Prostate gland (tissue), 2 donors: ENCODE results near the gene ULK1. TPM values are rescaled to one million over a fixed set of nuclear protein-coding genes. Genes with fewer than 3 reads are reported as not detected.

Source experiments
- DNase-seq: peaks from one replicate; pipeline ENCODE4 v3.0.0-alpha.2; 2019; ENCODE audit warnings: low spot score
- H3K27ac ChIP-seq, 2 donors: fragments of 200-600 bp; sonication (generic); 2 replicates each; pipeline ENCODE4 v1.5.1; 2017 to 2019
- H3K27me3 ChIP-seq: fragments of 200-600 bp; sonication (generic); replicated peaks from 2 replicates; pipeline ENCODE4 v1.5.1; 2019; ENCODE audit not compliant: insufficient read depth
- H3K36me3 ChIP-seq, 2 donors: fragments of 200-600 bp; sonication (generic); 1 replicate in 1 of 2; 2 replicates in 1 of 2; pipeline versions ENCODE4 v1.5.1 to v1.8.1; 2017 to 2019
- H3K4me1 ChIP-seq: fragments of 200-600 bp; sonication (generic); replicated peaks from 2 replicates; pipeline ENCODE4 v1.5.1; 2019
- H3K4me3 ChIP-seq, 2 donors: fragments of 200-600 bp; sonication (generic); 2 replicates each; pipeline ENCODE4 v1.5.1; 2017 to 2019
- H3K9me3 ChIP-seq: fragments of 200-600 bp; sonication (generic); 2 replicates; pipeline ENCODE4 v1.5.1; 2017
- POLR2A ChIP-seq: fragments of 450-650 bp; IDR thresholded peaks from one replicate; pipeline ENCODE4 v1.6.1; 2016; ENCODE audit warnings: antibody characterized with exemption, mild to moderate bottlenecking
- POLR2AphosphoS5 ChIP-seq: sonication (generic); formaldehyde crosslinking; IDR thresholded peaks from one replicate; pipeline ENCODE4 v1.6.1; 2017; ENCODE audit warnings: antibody characterized with exemption
- WGBS: methylation state at CpG from one replicate; pipeline ENCODE4 v1.1.5; 2018; 5-methylcytosine and 5-hydroxymethylcytosine counted together
- intact Hi-C: fragments of 100-400 bp; cut with DNase I; formaldehyde crosslinking; loops from one replicate; pipeline ENCODE4 v1.14.2; 2022
- total RNA-seq, 2 donors: library from RNA; depleted of rRNA; stranded (reverse); fragments of >200 nt; gene quantifications; one replicate each; pipeline ENCODE4 v1.1.0, GENCODE V29; 2016
- TF ChIP-seq, protein P1 (sequence below), 4 experiments: fragments of 200-600 bp in 2 of 4; fragments of 450-650 bp in 2 of 4; sonication (generic) in 2 of 4; IDR thresholded peaks; 1 replicate in 3 of 4; 2 replicates in 1 of 4; pipeline ENCODE4 v1.5.1; 2016 to 2019; ENCODE audit warnings: antibody characterized with exemption in 4 of 4, mild to moderate bottlenecking in 2 of 4, moderate library complexity in 2 of 4

ULK1 gene
- total RNA-seq, 2 donors from 2014 or later: 26.2 to 62.5 TPM

DNA sequence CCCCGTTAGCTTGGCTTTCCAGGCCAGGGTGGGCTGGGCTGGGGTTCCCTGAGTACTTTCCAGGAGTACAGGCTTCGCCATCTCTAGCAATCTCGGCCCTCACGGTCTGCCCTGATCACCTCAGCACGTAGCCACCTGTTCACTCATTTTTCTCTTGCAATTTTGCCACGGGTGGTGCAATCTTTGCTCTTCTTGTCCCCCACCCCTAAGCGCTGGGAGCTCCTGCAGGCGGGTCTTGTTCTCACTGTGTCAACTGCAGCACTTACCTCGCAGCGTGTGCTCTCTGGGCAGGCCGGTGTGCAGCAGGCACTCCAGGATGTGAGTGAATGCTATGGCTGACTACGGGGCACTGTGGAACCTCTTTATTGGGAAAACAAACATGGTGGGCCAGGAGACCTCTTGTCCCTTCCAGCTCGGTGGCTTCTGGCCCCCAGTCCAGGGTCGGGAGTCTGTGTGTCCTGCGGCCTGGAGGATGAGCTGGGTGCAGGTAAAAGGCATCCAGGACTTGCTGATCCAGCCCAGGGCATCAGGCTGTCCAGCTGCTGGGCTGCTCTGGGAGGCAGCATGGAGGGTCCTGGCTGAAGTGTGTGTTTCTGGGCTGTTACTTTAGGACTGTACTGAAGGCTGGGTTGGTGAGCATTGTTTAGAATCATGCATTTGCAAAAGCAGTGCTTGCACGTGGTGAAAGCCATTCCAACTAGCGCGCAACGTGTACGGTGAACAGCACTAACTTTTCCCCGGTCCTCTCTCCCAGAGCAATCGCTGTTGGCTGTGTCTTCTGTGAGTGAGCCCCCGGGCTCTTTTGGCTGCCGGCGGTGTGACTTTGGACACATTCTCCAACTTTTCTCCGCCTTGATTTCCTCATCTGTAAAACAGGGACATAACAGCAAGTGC, 1.5 kb upstream of the ULK1 start:
- H3K27ac ChIP-seq: no peak overlapping the region
- 77% methylated on average over 26 of the region's 26 CpGs for WGBS
- H3K9me3 ChIP-seq: no peaks in the 10 kb centered on the region
- H3K4me3 ChIP-seq: no peak overlapping the region
- H3K27me3 ChIP-seq: no peaks in the 10 kb centered on the region
- no peaks in the 10 kb centered on the region for H3K36me3 ChIP-seq
- DNase-seq: no peak
- TF ChIP-seq, protein P1, sequence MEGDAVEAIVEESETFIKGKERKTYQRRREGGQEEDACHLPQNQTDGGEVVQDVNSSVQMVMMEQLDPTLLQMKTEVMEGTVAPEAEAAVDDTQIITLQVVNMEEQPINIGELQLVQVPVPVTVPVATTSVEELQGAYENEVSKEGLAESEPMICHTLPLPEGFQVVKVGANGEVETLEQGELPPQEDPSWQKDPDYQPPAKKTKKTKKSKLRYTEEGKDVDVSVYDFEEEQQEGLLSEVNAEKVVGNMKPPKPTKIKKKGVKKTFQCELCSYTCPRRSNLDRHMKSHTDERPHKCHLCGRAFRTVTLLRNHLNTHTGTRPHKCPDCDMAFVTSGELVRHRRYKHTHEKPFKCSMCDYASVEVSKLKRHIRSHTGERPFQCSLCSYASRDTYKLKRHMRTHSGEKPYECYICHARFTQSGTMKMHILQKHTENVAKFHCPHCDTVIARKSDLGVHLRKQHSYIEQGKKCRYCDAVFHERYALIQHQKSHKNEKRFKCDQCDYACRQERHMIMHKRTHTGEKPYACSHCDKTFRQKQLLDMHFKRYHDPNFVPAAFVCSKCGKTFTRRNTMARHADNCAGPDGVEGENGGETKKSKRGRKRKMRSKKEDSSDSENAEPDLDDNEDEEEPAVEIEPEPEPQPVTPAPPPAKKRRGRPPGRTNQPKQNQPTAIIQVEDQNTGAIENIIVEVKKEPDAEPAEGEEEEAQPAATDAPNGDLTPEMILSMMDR (IDR thresholded peaks at IDR 0.05): no peak
- TF ChIP-seq POLR2A (no peak), POLR2AphosphoS5 (no peak)
- H3K4me1 ChIP-seq: no peaks in the 10 kb centered on the region
- intact Hi-C loops: no loop called here

DNA sequence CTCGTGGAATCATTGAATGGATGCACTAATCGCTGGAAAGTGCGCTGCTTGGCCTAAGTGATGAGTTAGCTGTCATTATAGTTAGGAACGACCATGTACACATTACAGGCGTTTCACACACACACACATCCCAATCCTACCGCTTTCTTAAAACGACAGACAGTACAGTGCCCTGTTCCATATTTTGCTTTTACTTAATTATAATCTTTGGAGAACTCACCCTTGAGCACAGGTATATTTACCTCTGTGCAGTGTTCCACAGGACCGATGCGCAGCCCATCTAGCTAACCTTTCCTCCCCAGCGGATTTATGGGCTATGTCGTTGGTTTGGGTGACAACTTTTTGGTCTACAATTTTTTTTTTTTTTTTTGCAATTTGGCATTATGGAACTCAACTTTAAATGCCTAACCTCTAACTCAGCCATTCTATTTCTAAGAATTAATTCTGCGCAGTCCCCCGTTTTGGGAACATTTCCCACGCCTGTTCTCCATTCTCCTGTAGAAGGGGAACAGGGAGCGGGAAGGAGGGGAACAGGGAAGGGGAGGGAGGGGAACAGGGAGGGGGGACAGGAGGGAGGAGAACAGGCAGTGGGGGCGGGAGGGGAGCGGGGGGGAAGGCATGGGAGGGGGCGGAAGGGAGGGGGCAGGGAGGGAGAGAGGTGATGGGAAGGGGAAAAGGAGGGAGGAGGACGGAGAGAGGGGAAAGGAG, 663 bp upstream of the ULK1 start:
- Histone ChIP-seq H3K27ac (peak overlapping the region; percentile 99 to 100), H3K27me3 (no peaks in the 10 kb centered on the region), H3K9me3 (no peaks in the 10 kb centered on the region), H3K4me1 (no peaks in the 10 kb centered on the region), H3K36me3 (no peaks in the 10 kb centered on the region), H3K4me3 (peak overlapping the region; percentile 62 to 78)
- no peak for TF ChIP-seq POLR2A
- TF ChIP-seq, protein P1 (IDR thresholded peaks at IDR 0.05): no peak
- no peak for TF ChIP-seq POLR2AphosphoS5
- intact Hi-C loops: loop anchor here (1.0 kb wide), 1 partner anchor 36 kb away; the partner anchor contains the start of gene PUS1
- DNase-seq: no peak
- WGBS: 29% methylated on average over 18 of the region's 19 CpGs

DNA sequence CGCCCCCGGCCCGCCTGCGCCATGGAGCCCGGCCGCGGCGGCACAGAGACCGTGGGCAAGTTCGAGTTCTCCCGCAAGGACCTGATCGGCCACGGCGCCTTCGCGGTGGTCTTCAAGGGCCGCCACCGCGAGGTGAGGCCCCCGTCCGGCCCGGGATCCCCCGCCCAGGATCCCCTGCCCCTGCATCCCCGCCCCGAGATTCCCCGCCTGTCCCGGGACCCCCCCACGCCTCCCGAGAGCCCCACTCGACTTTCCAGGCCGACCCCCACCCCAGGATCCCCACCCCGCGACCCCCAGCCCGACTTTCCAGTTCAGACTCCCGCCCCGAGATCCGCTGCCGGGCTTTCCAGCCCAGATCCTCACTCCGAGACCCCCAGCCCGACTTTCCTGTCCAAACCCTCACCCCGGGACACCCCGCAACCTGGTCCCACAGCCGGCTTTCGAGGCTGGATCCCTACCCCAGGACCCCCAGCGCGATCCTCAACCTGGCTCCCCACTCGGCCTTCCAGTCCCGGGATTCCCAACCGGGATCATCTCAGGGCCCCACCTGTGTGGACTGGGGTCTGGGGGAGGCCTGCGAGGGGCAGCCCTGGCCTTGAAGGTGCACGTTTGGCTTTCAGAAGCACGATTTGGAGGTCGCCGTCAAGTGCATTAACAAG, 688 bp downstream of the ULK1 start:
- no peaks in the 10 kb centered on the region for H3K27me3 ChIP-seq
- 3% methylated on average over 18 of the region's 54 CpGs for WGBS
- peak overlapping the region; percentile 62 to 78 for H3K4me3 ChIP-seq
- no peaks in the 10 kb centered on the region for H3K9me3 ChIP-seq
- intact Hi-C loops: loop anchor here (1.0 kb wide), 1 partner anchor 34 kb away; the partner anchor contains the start of gene PUS1
- TF ChIP-seq POLR2A (no peak), POLR2AphosphoS5 (no peak)
- TF ChIP-seq, protein P1 (IDR thresholded peaks at IDR 0.05): no peak
- no peak for DNase-seq
- peak overlapping the region; percentile 99 to 100 for H3K27ac ChIP-seq
- no peaks in the 10 kb centered on the region for H3K36me3 ChIP-seq
- no peaks in the 10 kb centered on the region for H3K4me1 ChIP-seq

DNA sequence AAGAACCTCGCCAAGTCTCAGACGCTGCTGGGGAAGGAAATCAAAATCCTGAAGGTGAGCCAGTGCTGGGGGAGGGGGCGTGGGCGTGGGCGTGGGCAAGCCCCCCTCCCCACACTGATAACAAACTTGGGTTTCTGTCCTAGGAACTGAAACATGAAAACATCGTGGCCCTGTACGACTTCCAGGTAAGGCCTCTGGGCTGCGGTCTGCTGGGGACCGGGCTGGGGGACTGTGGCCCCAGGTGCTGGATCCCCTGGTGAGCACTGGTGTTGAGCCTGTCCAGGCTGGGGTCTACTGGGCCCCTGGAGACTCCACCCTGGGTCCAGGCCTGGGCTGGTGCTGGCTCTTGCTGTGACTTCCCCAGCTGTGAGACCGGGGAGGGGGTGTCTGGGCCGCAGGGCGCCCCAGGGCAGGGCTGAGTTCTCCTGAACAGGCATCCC, 1.2 kb downstream of the ULK1 start:
- Histone ChIP-seq H3K27ac (peak overlapping the region; percentile 99 to 100), H3K4me1 (no peaks in the 10 kb centered on the region), H3K27me3 (no peaks in the 10 kb centered on the region), H3K36me3 (no peaks in the 10 kb centered on the region), H3K4me3 (peak overlapping the region; percentile 62 to 78), H3K9me3 (no peaks in the 10 kb centered on the region)
- TF ChIP-seq, protein P1 (IDR thresholded peaks at IDR 0.05): no peak
- no peak for TF ChIP-seq POLR2A
- TF ChIP-seq POLR2AphosphoS5: no peak
- no peak for DNase-seq
- 1% methylated on average over 11 of the region's 12 CpGs for WGBS
- intact Hi-C loops: loop anchor here (1.0 kb wide), 1 partner anchor 54 kb away; the partner anchor contains the start of gene EP400
